ENCODE measurements around the gene ENTPD7.

DNA sequence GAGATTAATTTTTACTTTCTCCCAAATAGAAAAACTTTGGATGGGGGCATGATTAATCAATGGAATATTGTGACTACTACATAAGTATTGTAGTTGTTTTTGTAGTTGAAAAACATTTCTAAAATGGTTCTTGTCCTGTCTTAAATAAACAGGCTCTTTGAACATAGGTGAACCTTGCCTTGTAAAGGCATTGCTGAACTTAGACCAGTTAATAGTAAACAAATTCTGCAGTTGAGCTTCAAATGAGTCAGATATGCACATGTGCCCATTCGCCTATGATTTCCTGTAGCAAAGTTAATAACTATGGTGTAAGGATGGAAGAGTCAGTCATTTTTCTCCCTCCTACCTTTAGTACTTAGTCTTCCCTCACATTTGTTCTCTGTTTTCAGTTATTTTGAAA lies 95.4 kb downstream of the ENTPD7 start:
- TF ChIP-seq BCL6B (tag by site-specific recombination; IDR thresholded peaks at IDR 0.05), result no peak
- no peak for TF ChIP-seq ZBTB8A (tag by site-specific recombination; IDR thresholded peaks at IDR 0.05)
- TF ChIP-seq PRDM4 (tag by site-specific recombination; IDR thresholded peaks at IDR 0.05), result no peak
- TF ChIP-seq KLF10 (tag by site-specific recombination; IDR thresholded peaks at IDR 0.05), result no peak
- no peak for TF ChIP-seq ZSCAN23 (tag by site-specific recombination; IDR thresholded peaks at IDR 0.05)
- TF ChIP-seq, protein P1, sequence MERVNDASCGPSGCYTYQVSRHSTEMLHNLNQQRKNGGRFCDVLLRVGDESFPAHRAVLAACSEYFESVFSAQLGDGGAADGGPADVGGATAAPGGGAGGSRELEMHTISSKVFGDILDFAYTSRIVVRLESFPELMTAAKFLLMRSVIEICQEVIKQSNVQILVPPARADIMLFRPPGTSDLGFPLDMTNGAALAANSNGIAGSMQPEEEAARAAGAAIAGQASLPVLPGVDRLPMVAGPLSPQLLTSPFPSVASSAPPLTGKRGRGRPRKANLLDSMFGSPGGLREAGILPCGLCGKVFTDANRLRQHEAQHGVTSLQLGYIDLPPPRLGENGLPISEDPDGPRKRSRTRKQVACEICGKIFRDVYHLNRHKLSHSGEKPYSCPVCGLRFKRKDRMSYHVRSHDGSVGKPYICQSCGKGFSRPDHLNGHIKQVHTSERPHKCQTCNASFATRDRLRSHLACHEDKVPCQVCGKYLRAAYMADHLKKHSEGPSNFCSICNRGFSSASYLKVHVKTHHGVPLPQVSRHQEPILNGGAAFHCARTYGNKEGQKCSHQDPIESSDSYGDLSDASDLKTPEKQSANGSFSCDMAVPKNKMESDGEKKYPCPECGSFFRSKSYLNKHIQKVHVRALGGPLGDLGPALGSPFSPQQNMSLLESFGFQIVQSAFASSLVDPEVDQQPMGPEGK (tag by site-specific recombination; IDR thresholded peaks at IDR 0.05), result no peak
- no peak for TF ChIP-seq ZNF292 (tag by site-specific recombination; IDR thresholded peaks at IDR 0.05; ENCODE audit: borderline replicate concordance, low read depth)

Data from HEK293 (cell line).